T-helper 1 cell treated with Interleukin-12 subunit alpha and Interleukin-12 subunit beta and Interleukin-4 antibody, amounts not matched to agents 30 ng/mL and 1 ng/mL, for 36 hours (primary cell): ENCODE results near the gene HEPN1. TPM values are rescaled to one million over a fixed set of nuclear protein-coding genes. Genes with fewer than 3 reads are reported as not detected.
"Not testable (repeated sequence)": the region's sequence is repeated elsewhere in the genome, so short reads cannot be mapped to it uniquely, and the experiment has no call there.

Experiments used
- intact Hi-C: fragments of 100-400 bp; cut with micrococcal nuclease; formaldehyde crosslinking; loops from one replicate; pipeline ENCODE4 v1.15.1; 2024
- total RNA-seq: library from RNA; stranded (reverse); gene quantifications from 2 replicates; pipeline ENCODE4 v1.2.3, GENCODE V29; 2022

Gene HEPN1
- total RNA-seq, 1 donor from 2014 or later = not detected

- intact Hi-C loops = no loop called here
Observed at GRCh38 chr11:124938970-124939369, 19.9 kb downstream of the HEPN1 start.

GRCh38 chr11:124941703-124942102, 22.7 kb downstream of the HEPN1 start:
- intact Hi-C loops = no loop called here

GRCh38 chr11:124942466-124943253, 23.6 kb downstream of the HEPN1 start:
- intact Hi-C loops = no loop called here

GRCh38 chr11:124943254-124943616, 24.2 kb downstream of the HEPN1 start:
- intact Hi-C loops = no loop called here

- intact Hi-C loops = no loop called here
Observed at GRCh38 chr11:124943741-124944140, 24.7 kb downstream of the HEPN1 start.

GRCh38 chr11:124944565-124944964, 25.5 kb downstream of the HEPN1 start:
- intact Hi-C loops = no loop called here

GRCh38 chr11:124945826-124946225, 26.8 kb downstream of the HEPN1 start:
- intact Hi-C loops = no loop called here

GRCh38 chr11:124946735-124947141, 27.7 kb downstream of the HEPN1 start:
- intact Hi-C loops = no loop called here

GRCh38 chr11:124950601-124951330, 31.7 kb downstream of the HEPN1 start:
- intact Hi-C loops = loop anchor here (1.0 to 10.0 kb wide), 6 partner anchors 30 to 952 kb away; partner anchors contain the start of genes DDX25, ESAM, PUS3 and VWA5A

GRCh38 chr11:124951341-124951740, 32.3 kb downstream of the HEPN1 start:
- intact Hi-C loops = loop anchor here (1.0 to 10.0 kb wide), 6 partner anchors 31 to 951 kb away; partner anchors contain the start of genes DDX25, ESAM, PUS3 and VWA5A

GRCh38 chr11:124953753-124954589, 34.9 kb downstream of the HEPN1 start, which contains the start of gene CCDC15:
Gene CCDC15, plus strand, starts transcription at chr11:124954202. Its CDS starts 531 bp downstream, at chr11:124954733.
- intact Hi-C loops = loop anchor here (1.0 to 10.0 kb wide), 20 partner anchors 8 to 1315 kb away; partner anchors contain the start of genes DDX25, ESAM, FAM118B and FOXRED1

- intact Hi-C loops = loop anchor here (1.0 to 10.0 kb wide), 18 partner anchors 8 to 1257 kb away; partner anchors contain the start of genes DDX25, ESAM, FAM118B and HYLS1
Observed at GRCh38 chr11:124954590-124954955, 35.5 kb downstream of the HEPN1 start.

- intact Hi-C loops = loop anchor here (2.0 to 10.0 kb wide), 2 partner anchors 840 to 1212 kb away; partner anchors contain the start of gene VWA5A
Observed at GRCh38 chr11:124955035-124955434, 36.0 kb downstream of the HEPN1 start.

- intact Hi-C loops = loop anchor here (1.0 kb wide), 7 partner anchors 8 to 467 kb away; partner anchors contain the start of genes CCDC15 and TMEM218
Observed at GRCh38 chr11:124961972-124962609, 43.0 kb downstream of the HEPN1 start.

GRCh38 chr11:124968197-124968596, 49.1 kb downstream of the HEPN1 start:
- intact Hi-C loops = not testable (repeated sequence)

Other genes starting within 250 kb of the HEPN1 start
- 5.9 and 6.2 TPM in 2 replicates for gene SIAE, start 245.5 kb upstream of the HEPN1 start, total RNA-seq
- 1.8 and 3.4 TPM in 2 replicates for gene SPA17, start 245.3 kb upstream of the HEPN1 start, total RNA-seq
- gene NRGN, start 179.3 kb upstream of the HEPN1 start, total RNA-seq = 2.4 and 3.1 TPM in 2 replicates
- not detected in 2 replicates for gene VSIG2, start 167.0 kb upstream of the HEPN1 start, total RNA-seq
- 0.41 and 0.47 TPM in 2 replicates for gene ESAM, start 157.0 kb upstream of the HEPN1 start, total RNA-seq
- 9.0 and 12.7 TPM in 2 replicates for gene MSANTD2, start 118.8 kb upstream of the HEPN1 start, total RNA-seq
- gene ROBO3, start 53.8 kb upstream of the HEPN1 start, total RNA-seq = 4.6 and 5.6 TPM in 2 replicates
- not detected in 2 replicates for gene ROBO4, start 21.4 kb upstream of the HEPN1 start, total RNA-seq
- gene HEPACAM, start 16.8 kb downstream of the HEPN1 start, total RNA-seq = not detected in 2 replicates
- 3.9 and 4.2 TPM in 2 replicates for gene CCDC15, start 35.0 kb downstream of the HEPN1 start, total RNA-seq
- 0.15 and 0.29 TPM in 2 replicates for gene SLC37A2, start 144.1 kb downstream of the HEPN1 start, total RNA-seq
- gene TMEM218, start 192.4 kb downstream of the HEPN1 start, total RNA-seq = 15.1 and 15.9 TPM in 2 replicates
- not detected in 2 replicates for gene PKNOX2, start 245.5 kb downstream of the HEPN1 start, total RNA-seq